ENCODE measurements around the gene RPL13.

The RPL13 gene

GRCh38 chr16:89544113-89544512, 16.4 kb upstream of the RPL13 start:
- Histone ChIP-seq H3K9ac (ENCODE audit: low read length) (no peak overlapping the region), H3F3A (ENCODE audit: insufficient read depth, low read length) (no peaks in the 10 kb centered on the region), H3K4me3 (ENCODE audit: low read length) (no peak overlapping the region), H3K9me3 (replicated peaks; ENCODE audit: insufficient read depth, low read length) (no peaks in the 10 kb centered on the region), H3K4me1 (ENCODE audit: low read length) (no peaks in the 10 kb centered on the region), H3K27me3 (replicated peaks; ENCODE audit: insufficient read depth, low read length) (no peaks in the 10 kb centered on the region), H3K9me2 (replicated peaks; ENCODE audit: insufficient read depth, low read length) (no peaks in the 10 kb centered on the region), H3K27ac (ENCODE audit: low read length) (no peak overlapping the region), H3K4me2 (ENCODE audit: low read depth, low read length) (no peak overlapping the region), H2AFZ (ENCODE audit: low read length) (no peak overlapping the region), H4K20me1 (ENCODE audit: insufficient read depth, low read length) (no peaks in the 10 kb centered on the region), H3K79me2 (ENCODE audit: low read length) (no peaks in the 10 kb centered on the region), H3K36me3 (replicated peaks; ENCODE audit: insufficient read depth, low read length) (no peaks in the 10 kb centered on the region)
- DNase-seq, result no peak
- TF ChIP-seq, protein P1, sequence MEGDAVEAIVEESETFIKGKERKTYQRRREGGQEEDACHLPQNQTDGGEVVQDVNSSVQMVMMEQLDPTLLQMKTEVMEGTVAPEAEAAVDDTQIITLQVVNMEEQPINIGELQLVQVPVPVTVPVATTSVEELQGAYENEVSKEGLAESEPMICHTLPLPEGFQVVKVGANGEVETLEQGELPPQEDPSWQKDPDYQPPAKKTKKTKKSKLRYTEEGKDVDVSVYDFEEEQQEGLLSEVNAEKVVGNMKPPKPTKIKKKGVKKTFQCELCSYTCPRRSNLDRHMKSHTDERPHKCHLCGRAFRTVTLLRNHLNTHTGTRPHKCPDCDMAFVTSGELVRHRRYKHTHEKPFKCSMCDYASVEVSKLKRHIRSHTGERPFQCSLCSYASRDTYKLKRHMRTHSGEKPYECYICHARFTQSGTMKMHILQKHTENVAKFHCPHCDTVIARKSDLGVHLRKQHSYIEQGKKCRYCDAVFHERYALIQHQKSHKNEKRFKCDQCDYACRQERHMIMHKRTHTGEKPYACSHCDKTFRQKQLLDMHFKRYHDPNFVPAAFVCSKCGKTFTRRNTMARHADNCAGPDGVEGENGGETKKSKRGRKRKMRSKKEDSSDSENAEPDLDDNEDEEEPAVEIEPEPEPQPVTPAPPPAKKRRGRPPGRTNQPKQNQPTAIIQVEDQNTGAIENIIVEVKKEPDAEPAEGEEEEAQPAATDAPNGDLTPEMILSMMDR (IDR thresholded peaks at IDR 0.05; ENCODE audit: low read length), result no peak

DNA sequence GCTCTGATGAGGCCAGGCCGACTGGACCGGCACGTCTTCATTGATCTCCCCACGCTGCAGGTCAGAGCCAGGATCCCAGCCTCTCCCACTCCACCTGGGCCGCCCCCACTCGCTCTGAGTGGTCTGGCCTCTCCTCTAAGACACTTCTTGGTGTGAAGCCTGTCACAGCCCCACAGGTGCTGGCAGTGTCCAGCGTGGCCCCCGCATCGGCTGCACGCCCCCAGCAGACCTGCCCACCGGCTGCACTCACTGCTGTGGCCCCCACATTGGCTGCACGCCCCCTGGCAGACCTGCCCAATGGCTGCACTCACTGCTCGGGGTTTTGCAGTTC, 15.8 kb upstream of the RPL13 start:
- DNase-seq, result no peak
- H3K4me3 ChIP-seq (ENCODE audit: low read length), result no peak overlapping the region
- no peak overlapping the region for H3K27ac ChIP-seq (ENCODE audit: low read length)
- H3K4me2 ChIP-seq (ENCODE audit: low read depth, low read length), result no peak overlapping the region
- no peak for TF ChIP-seq EZH2phosphoT487 (IDR thresholded peaks at IDR 0.05; ENCODE audit: low read length)
- TF ChIP-seq, protein P1 (IDR thresholded peaks at IDR 0.05; ENCODE audit: low read length), result no peak
- H3K79me2 ChIP-seq (ENCODE audit: low read length), result no peaks in the 10 kb centered on the region
- H2AFZ ChIP-seq (ENCODE audit: low read length), result no peak overlapping the region
- no peaks in the 10 kb centered on the region for H4K20me1 ChIP-seq (ENCODE audit: insufficient read depth, low read length)
- H3K9ac ChIP-seq (ENCODE audit: low read length), result no peak overlapping the region
- H3K4me1 ChIP-seq (ENCODE audit: low read length), result no peaks in the 10 kb centered on the region
- H3K36me3 ChIP-seq (replicated peaks; ENCODE audit: insufficient read depth, low read length), result no peaks in the 10 kb centered on the region
- H3K27me3 ChIP-seq (replicated peaks; ENCODE audit: insufficient read depth, low read length), result no peaks in the 10 kb centered on the region
- H3K9me3 ChIP-seq (replicated peaks; ENCODE audit: insufficient read depth, low read length), result no peaks in the 10 kb centered on the region
- no peaks in the 10 kb centered on the region for H3K9me2 ChIP-seq (replicated peaks; ENCODE audit: insufficient read depth, low read length)
- no peaks in the 10 kb centered on the region for H3F3A ChIP-seq (ENCODE audit: insufficient read depth, low read length)

DNA sequence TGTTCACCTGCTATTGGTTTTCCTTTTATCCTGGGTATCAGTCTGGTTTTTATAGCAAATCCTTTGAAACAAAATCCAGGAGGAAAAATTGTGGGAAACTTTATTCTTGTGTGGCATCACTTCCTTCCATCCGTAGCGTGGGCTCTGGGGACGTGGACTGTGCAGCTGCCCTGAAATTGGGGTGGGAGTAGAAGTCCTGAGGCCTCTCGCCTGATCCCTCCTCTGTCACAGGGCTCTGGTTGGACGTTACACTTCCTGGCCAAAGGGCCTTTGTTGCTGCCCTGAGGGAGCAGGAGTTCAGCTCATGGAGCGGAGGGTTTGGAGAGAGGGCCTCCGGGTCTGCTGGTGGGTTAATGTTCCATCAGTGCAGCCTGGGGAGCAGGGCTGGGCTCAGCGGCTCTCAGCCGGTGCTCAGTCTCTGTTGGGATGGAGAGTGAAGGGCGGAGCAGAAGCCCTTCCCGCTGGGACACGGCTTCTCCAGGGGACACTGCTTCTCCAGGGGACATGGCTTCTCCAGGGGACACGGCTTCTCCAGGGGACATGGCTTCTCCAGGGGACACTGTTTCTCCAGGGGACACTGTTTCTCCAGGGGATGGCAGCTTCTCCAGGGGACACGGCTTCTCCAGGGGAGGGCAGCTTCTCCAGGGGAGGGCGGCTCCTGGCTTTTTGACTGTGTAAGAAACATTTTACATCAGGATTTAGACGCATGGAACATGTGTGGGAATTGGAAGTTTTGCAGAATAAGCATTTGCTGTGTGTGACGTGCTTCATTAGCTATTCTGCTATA, 15.2 kb upstream of the RPL13 start:
- H3K27ac ChIP-seq (ENCODE audit: low read length), result no peak overlapping the region
- no peak for TF ChIP-seq EZH2phosphoT487 (IDR thresholded peaks at IDR 0.05; ENCODE audit: low read length)
- no peak for TF ChIP-seq EZH2 (optimal IDR thresholded peaks at IDR 0.05; ENCODE audit: low read depth, low read length)
- TF ChIP-seq, protein P1 (IDR thresholded peaks at IDR 0.05; ENCODE audit: low read length), result no peak
- no peaks in the 10 kb centered on the region for H3K27me3 ChIP-seq (replicated peaks; ENCODE audit: insufficient read depth, low read length)
- no peaks in the 10 kb centered on the region for H3K4me1 ChIP-seq (ENCODE audit: low read length)
- no peak for DNase-seq
- H4K20me1 ChIP-seq (ENCODE audit: insufficient read depth, low read length), result no peaks in the 10 kb centered on the region
- H3K79me2 ChIP-seq (ENCODE audit: low read length), result no peaks in the 10 kb centered on the region
- H3K9me2 ChIP-seq (replicated peaks; ENCODE audit: insufficient read depth, low read length), result no peaks in the 10 kb centered on the region
- H3K9me3 ChIP-seq (replicated peaks; ENCODE audit: insufficient read depth, low read length), result no peaks in the 10 kb centered on the region
- no peak overlapping the region for H3K4me2 ChIP-seq (ENCODE audit: low read depth, low read length)
- H3K4me3 ChIP-seq (ENCODE audit: low read length), result no peak overlapping the region
- no peaks in the 10 kb centered on the region for H3K36me3 ChIP-seq (replicated peaks; ENCODE audit: insufficient read depth, low read length)
- no peaks in the 10 kb centered on the region for H3F3A ChIP-seq (ENCODE audit: insufficient read depth, low read length)
- H2AFZ ChIP-seq (ENCODE audit: low read length), result no peak overlapping the region
- no peak overlapping the region for H3K9ac ChIP-seq (ENCODE audit: low read length)

Data from MM.1S (cell line).